TTC549 (cell line): ENCODE data around the gene UMODL1.
"Not testable (repeated sequence)": the region's sequence is repeated elsewhere in the genome, so short reads cannot be mapped to it uniquely, and the experiment has no call there.

Source experiments
- FAIRE-seq: peaks from 2 replicates; lab custom pipeline; 2012; peaks lifted over from hg19 to GRCh38; lab: Jason Lieb, UNC

Gene UMODL1

GRCh38 chr21:42163511-42163863 lies 92.4 kb downstream of the UMODL1 start:
- FAIRE-seq = no peak

DNA sequence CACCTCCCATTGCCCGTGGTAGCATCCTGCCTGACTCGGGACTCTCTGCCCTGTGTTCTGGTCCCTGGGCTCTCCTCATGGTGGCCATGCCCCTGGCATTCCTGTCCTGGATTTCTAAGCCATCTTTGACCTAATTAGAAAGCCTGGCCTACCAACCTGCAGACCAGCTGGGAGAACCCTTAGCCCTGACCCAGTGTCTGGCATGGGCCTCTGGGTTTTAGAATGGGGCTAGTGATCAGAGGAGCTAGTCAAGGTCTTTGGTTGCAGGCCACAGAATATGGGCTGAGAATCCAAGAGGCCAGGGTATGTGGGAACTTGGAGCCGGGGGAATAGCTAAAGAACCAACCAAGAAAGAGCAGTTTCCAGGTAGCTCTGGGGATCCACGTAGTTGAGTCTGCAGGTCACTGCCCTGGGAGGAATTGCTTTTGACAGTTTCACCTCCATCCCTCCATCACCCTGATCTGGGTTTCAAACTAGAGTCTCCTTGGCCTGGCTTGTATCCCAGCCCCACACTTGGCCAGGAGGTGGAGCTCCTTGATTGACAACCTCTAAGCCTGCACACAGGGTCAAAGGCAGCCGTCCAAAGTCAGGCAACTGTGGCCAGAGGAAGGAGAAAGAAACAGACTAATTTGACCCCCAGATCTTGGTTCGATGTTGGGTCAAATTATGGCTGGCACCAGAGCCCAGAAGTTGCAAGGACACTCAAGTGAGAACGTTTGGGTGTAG lies 93.1 kb downstream of the UMODL1 start:
- no peak for FAIRE-seq

GRCh38 chr21:42164818-42165217 lies 93.7 kb downstream of the UMODL1 start:
- no peak for FAIRE-seq

GRCh38 chr21:42165901-42166300 lies 94.8 kb downstream of the UMODL1 start:
- FAIRE-seq = no peak

GRCh38 chr21:42169758-42170157 lies 98.6 kb downstream of the UMODL1 start:
- FAIRE-seq = no peak

DNA sequence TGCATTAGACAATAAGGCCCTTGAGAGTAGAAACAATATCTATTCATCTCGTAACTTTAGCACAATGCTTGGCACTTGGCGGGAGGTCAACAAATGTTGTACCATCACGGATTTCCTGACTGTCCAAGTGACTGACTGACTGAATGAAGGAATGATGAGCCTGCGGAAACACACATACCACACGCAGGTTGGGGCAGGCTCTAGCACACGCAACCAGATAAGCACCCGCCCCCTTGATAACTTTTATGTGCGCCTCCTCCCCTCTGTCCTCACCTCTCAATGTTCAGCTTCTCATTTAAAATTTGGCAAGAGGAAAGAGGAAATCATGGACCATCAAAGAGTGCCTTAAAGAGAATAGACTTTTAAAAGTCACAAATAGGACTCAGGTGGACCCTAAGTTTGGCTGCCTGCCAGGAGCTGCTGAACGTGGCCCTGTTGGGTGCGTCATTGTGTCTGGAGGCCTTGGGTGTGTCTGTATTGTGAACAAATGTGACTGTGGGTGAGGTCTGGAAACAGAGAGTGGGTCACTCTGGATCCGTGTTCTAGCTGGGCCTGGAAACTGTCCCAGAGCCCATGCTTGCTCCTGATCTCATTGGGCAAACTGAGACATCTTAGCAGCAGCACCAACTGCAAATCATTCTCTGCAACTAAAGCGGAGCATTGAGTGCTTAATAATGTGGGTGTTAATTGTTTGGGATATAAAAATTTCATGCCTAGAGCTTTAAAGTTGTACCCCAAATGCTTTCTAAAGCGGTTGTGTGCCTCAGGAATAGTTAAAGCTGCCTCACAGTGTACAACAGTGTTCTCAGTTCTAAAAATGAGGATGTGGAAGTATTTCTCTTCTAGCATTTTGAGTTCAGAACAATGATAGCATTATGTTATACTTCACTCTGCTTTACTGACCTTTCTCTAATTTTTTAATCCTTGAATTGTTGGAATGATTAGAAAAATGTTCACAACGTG lies 100.3 kb downstream of the UMODL1 start:
- FAIRE-seq = no peak

- no peak for FAIRE-seq
These were observed 101.7 kb downstream of the UMODL1 start for GRCh38 chr21:42172596-42173483.

DNA sequence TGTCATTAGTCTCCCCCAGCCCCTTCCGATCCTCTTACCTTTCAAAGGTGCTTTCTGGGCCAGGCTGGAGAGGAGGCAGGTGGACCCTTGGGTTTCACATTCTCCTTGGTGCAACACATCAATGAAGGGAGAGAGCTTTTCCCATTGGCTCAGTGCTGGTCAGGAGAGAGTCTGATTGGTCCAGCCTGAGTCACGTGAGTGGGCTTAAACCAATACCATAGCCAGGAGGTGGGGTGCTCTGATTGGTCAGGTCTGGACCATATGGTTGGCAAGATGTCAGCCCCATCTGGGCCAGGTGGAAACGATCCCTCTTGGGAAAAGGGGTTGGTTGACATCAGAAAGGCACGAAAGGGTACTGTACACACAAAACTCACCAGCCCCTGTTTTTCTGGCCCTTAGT lies 103.1 kb downstream of the UMODL1 start:
- FAIRE-seq = no peak

- FAIRE-seq = no peak
These were observed 104.1 kb downstream of the UMODL1 start for GRCh38 chr21:42175110-42175710.

GRCh38 chr21:42176859-42177258 lies 105.7 kb downstream of the UMODL1 start:
- no peak for FAIRE-seq

DNA sequence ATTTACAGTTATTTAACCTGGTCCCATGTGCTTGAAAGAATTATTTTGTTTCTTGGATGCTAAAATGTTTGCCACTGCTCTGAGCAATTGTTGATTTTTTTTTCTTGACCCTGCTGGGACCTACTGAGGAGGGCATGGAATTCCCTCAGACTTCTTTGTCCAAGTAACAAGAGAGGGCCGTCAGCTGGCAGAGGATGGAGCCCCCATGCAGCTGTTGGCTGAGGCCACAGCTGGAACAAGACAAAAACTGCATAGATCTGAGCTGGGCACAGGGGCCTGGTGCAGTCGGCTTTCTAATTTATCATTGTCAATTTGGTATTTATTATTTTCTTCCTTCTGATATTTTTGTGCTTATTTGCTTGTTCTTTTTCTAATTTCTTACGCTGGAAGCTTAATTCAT lies 108.2 kb downstream of the UMODL1 start:
- FAIRE-seq = no peak

- FAIRE-seq = not testable (repeated sequence)
These were observed 108.9 kb downstream of the UMODL1 start for GRCh38 chr21:42180001-42180400.

DNA sequence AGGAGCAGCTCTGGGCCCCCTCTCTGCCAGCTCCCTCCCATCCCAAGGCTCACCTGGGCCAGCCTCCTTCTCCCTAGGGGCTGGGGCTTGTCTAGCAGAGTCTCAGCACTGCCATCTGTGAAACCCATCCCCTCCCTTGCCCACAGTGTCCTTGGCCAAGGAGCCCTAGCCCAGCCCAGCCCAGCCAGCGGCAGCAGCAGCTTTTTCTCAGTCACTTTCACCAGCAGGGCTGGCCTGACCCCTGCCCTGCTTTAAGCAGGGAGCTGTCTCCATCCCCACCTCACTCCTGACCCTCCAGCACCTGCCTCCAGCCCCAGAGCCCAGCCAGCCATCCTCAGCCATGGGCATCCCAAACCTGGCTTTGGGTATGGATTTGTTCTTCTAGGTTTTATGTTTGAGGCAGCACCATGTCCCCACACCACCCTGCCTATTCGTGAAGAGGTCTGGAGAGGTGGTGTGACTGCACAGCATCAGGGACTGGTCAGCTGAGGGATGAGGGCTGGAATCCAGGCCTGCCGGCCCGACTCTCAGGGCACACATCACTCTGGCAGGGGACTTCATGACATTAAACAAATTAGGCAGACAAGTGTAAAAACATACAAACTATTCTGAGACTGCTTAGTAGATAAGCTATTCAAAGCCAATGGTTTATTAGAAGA lies 111.7 kb downstream of the UMODL1 start:
- FAIRE-seq = no peak

- no peak for FAIRE-seq
These were observed 112.5 kb downstream of the UMODL1 start for GRCh38 chr21:42183374-42184266.

DNA sequence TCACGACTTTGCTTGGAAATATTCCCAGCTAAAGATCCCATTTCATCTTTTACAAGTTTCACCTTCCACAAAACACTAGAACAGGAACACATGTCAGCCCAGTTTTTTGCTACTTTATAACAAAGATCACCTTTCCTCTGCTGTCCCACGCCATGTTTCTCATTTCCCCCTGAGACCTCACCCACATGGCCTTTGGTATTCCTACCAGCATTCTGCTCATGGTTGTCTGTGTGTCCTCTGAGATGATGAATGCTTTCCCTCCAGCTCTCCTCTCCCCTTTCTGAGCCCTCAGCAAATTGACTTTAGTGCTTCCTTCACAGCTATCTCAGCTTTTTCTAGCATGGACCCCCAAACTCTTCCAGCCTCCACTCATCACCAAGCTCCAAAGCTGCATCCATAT lies 115.5 kb downstream of the UMODL1 start:
- no peak for FAIRE-seq

GRCh38 chr21:42187976-42188653 lies 117.0 kb downstream of the UMODL1 start:
- FAIRE-seq = no peak

GRCh38 chr21:42188663-42189062 lies 117.5 kb downstream of the UMODL1 start:
- FAIRE-seq = no peak

DNA sequence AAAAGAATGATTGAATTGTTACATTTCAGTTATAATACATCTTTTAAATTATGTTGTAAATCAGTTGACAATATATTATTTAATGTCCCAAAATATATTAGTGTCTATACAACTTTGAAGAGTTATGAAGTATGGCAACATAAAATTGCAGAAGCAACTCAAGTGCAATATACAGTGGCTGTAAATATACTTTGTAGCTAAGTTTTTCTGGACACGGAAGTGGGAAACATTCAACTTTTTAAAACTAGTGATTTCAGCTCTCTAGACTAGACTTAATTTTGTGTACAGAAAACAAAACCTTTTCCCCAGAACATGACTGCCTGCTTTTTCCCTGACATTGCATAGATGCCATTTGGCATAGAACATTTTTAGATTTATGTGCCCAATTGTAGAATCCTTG lies 118.3 kb downstream of the UMODL1 start:
- no peak for FAIRE-seq

DNA sequence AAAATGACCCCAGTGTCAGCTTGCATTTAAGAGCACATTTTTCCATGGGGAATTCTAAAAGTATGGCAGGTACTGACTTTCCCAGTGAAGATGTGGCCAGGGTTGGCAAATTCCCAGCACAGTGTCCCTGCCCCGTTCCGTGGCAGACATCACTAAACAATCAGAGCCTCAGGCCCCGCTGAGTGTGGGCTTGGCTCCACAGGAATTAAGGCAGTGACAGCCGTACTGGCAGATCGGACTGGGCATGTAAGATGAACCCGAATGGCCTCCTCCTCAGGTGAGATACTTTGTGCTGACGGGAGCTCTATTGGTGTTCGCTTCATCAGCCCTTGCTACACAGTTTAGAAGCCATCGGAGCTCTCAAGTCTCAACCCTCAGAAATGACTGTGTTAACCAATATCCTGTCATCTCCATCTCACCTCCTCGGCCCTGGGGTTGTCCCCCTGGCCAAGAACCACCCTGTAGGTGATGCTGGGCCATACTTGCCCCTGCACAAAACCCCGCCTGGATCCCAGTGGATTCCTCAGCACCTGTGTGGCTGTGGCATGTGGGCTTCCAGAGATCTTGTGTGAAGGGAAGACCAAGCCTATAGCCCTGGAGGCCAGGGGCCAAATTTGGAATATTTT lies 118.9 kb downstream of the UMODL1 start:
- no peak for FAIRE-seq
